BLaER1 treated with 17β-estradiol and CSF1 and Interleukin-3, amounts not matched to agents 10 nM and 100 nM (cell line): Measurements from ENCODE around the gene HES5.

ENCODE experiments used
- H3K27ac ChIP-seq, 11 experiments: shearing (Covaris generic); formaldehyde crosslinking; 2 replicates each; pipeline ENCODE4 v1.8.1; 2022
- H3K27me3 ChIP-seq, 11 experiments: shearing (Covaris generic); formaldehyde crosslinking; 2 replicates each; pipeline ENCODE4 v1.8.1; 2022
- H3K36me3 ChIP-seq, 11 experiments: shearing (Covaris generic); formaldehyde crosslinking; 2 replicates each; pipeline ENCODE4 v1.8.1; 2022
- H3K4me1 ChIP-seq, 10 experiments: shearing (Covaris generic); formaldehyde crosslinking; 2 replicates each; pipeline ENCODE4 v1.8.1; 2022
- H3K4me2 ChIP-seq, 11 experiments: shearing (Covaris generic); formaldehyde crosslinking; 2 replicates each; pipeline ENCODE4 v1.8.1; 2022
- H3K4me3 ChIP-seq, 10 experiments: shearing (Covaris generic); formaldehyde crosslinking; 2 replicates each; pipeline ENCODE4 v1.8.1; 2022
- H3K9ac ChIP-seq, 11 experiments: shearing (Covaris generic); formaldehyde crosslinking; 2 replicates each; pipeline ENCODE4 v1.8.1; 2022
- H3K9me3 ChIP-seq, 11 experiments: shearing (Covaris generic); formaldehyde crosslinking; replicated peaks in 1 of 11; 2 replicates each; pipeline ENCODE4 v1.8.1; 2022
- H4K20me1 ChIP-seq, 11 experiments: shearing (Covaris generic); formaldehyde crosslinking; 2 replicates each; pipeline ENCODE4 v1.8.1; 2022
- Cebpa-rat ChIP-seq, 11 experiments: shearing (Covaris generic); IDR thresholded peaks; 2 replicates each; pipeline ENCODE4 v1.8.1; 2022

HES5 gene

DNA sequence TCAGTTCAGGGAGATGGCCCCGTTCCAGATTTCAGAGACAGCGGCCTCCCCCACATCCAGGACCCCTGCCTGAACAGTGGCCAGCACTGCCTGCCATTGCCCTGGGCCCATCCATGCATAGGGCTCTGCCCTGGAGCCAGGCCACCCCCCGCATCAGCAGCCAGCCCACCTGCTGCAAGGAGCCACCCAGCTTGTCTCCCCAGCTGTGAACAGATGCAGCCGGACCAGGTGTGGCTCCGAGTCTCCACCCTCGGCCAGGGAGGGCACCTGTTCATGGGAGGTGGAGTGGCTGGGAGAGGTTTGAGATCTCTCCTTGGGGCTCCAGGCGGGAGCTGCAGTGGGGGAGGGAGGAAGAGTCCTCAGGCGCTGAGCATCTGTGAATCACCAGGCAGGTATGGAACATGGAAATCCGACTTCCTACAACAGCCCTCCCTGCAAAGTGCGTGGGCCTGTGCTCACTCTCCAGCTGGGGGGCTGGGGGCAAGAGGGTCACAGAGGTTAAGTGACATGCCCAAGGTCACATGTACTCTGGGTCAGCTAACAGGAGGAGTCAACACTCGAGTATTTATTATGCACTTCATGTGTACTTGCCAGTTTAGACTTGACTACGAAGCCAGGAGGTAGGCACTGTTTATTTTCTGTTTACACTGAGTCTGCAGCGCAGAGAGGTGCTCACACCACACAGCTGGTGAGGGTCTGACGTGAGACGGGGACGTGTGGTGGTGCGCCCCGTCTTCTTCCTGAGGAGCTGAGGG is 4.8 kb upstream of the HES5 start:
- peaks cover 49 to 69% (median 55%) of the 10 kb centered on the region in 11 experiments for H3K27me3 ChIP-seq
- no peaks in the 10 kb centered on the region for H3K9me3 ChIP-seq
- H3K4me2 ChIP-seq = peak overlapping the region; percentile 5 to 46 (median 19); a peak in 10 of 22 replicates
- H3K36me3 ChIP-seq = no peaks in the 10 kb centered on the region
- no peak overlapping the region for H3K9ac ChIP-seq
- H3K4me1 ChIP-seq = peaks cover 14 to 30% (median 27%) of the 10 kb centered on the region in 10 experiments; a peak in 19 of 20 replicates
- H3K4me3 ChIP-seq = no peak overlapping the region
- no peak for TF ChIP-seq Cebpa-rat (IDR thresholded peaks at IDR 0.05)
- H4K20me1 ChIP-seq = peaks cover 0 to 80% (median 17%) of the 10 kb centered on the region in 11 experiments; a peak in 17 of 22 replicates
- no peak overlapping the region for H3K27ac ChIP-seq

DNA sequence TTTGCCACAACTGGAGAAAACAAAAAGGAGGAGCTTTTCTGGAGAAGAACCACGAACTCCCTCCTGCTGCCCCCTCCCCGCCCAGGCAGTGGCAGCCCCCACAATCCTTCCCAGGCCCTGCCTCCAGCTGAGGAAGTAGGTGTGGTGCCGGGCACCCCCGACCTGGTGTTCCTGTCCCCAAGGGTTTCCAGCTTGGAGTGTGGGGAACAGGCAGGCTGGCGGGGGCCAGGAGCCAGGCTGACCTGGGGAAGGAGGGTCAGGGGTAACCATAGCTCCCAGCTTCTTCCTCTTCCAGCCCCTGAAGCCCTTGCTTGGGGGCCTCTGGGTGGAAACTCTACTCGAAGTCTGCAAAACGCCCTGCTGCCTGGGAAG is 4.2 kb upstream of the HES5 start:
- no peaks in the 10 kb centered on the region for H3K36me3 ChIP-seq
- peaks cover 55 to 71% (median 60%) of the 10 kb centered on the region in 11 experiments for H3K27me3 ChIP-seq
- peaks cover 16 to 36% (median 31%) of the 10 kb centered on the region in 10 experiments; a peak in 19 of 20 replicates for H3K4me1 ChIP-seq
- peak overlapping the region; percentile 5 to 46 (median 19); a peak in 10 of 22 replicates for H3K4me2 ChIP-seq
- H3K4me3 ChIP-seq = no peak overlapping the region
- peaks cover 0 to 83% (median 23%) of the 10 kb centered on the region in 11 experiments; a peak in 17 of 22 replicates for H4K20me1 ChIP-seq
- H3K9me3 ChIP-seq = no peaks in the 10 kb centered on the region
- no peak overlapping the region for H3K9ac ChIP-seq
- no peak for TF ChIP-seq Cebpa-rat (IDR thresholded peaks at IDR 0.05)
- no peak overlapping the region for H3K27ac ChIP-seq

DNA sequence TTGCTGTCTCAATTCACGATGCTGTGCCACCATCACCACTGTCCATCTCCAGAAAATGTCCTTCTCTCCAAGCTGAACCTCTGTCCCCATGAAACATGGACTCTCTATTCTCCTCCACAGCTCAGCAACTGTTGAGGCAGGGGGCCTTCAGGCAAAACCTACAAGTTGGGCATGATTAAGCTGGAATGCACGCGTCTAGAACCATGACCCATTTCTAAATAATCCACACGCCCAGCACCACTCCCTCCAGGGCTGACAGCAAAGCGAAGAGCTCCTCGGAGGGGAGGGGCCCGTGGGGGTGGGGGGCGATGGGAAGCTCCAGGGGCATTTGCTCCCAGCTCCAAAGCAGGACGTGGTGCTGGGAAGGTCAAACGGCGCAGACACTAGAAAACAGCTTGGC is 3.3 kb upstream of the HES5 start:
- no peak overlapping the region for H3K4me2 ChIP-seq
- peaks cover 64 to 80% (median 70%) of the 10 kb centered on the region in 11 experiments for H3K27me3 ChIP-seq
- H3K36me3 ChIP-seq = no peaks in the 10 kb centered on the region
- H3K9me3 ChIP-seq = no peaks in the 10 kb centered on the region
- H4K20me1 ChIP-seq = peaks cover 0 to 89% (median 31%) of the 10 kb centered on the region in 11 experiments; a peak in 17 of 22 replicates
- H3K27ac ChIP-seq = no peak overlapping the region
- no peak overlapping the region for H3K9ac ChIP-seq
- no peak overlapping the region for H3K4me3 ChIP-seq
- TF ChIP-seq Cebpa-rat (IDR thresholded peaks at IDR 0.05) = no peak
- peaks cover 16 to 42% (median 36%) of the 10 kb centered on the region in 10 experiments; a peak in 19 of 20 replicates for H3K4me1 ChIP-seq

DNA sequence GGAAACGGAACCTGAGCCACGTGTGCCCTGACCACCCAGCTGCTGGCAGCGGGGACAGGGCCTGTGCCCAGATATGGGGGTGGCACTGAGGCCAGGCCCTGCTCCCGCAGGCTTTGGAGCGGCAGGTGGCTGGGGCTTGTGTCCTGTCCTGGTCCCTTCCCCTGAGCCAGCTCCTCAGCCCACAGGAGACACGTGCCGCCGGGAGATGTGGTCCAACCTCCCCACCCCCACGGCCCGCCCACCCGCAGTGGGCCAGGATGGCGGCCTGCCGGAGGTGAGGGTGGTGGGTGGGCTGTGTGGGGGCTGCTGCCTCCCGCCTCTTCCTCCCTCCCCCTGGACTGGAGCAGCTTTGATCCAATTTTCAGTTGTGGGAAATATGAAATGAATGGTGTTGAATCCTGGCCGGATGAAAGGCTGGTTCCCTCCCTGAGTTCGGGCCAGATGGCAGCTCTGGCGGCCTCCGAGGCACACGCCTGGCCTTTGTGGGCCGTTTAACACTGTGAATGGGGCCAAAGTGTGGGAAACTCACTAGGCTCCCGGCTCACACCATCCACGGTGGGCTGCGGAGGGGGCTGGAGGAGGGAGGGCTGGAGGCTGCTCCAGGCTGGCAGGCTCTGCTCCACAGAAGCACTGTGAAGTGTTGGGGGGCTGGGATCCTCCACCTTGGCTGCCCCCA is 2.6 kb upstream of the HES5 start:
- Histone ChIP-seq H3K9me3 (no peaks in the 10 kb centered on the region), H4K20me1 (peaks cover 0 to 89% (median 36%) of the 10 kb centered on the region in 11 experiments; a peak in 18 of 22 replicates), H3K27ac (no peak overlapping the region), H3K4me2 (no peak overlapping the region), H3K4me3 (no peak overlapping the region), H3K27me3 (peaks cover 72 to 88% (median 77%) of the 10 kb centered on the region in 11 experiments), H3K9ac (no peak overlapping the region), H3K36me3 (no peaks in the 10 kb centered on the region), H3K4me1 (peaks cover 16 to 42% (median 36%) of the 10 kb centered on the region in 10 experiments; a peak in 19 of 20 replicates)
- no peak for TF ChIP-seq Cebpa-rat (IDR thresholded peaks at IDR 0.05)

GRCh38 chr1:2530513-2531361 is 674 bp upstream of the HES5 start:
- Histone ChIP-seq H3K4me3 (peak overlapping the region in 2 of 10 experiments; percentile 34 to 52; a peak in 4 of 20 replicates), H3K9ac (peak overlapping the region in 2 of 11 experiments; percentile 5 to 26; a peak in 1 of 22 replicates), H3K9me3 (no peaks in the 10 kb centered on the region), H3K4me2 (peak overlapping the region; percentile 49 to 78 (median 69)), H3K4me1 (peaks cover 24 to 53% (median 45%) of the 10 kb centered on the region in 10 experiments), H4K20me1 (peaks cover 2 to 87% (median 47%) of the 10 kb centered on the region in 11 experiments; a peak in 20 of 22 replicates), H3K27me3 (peaks cover 82 to 92% (median 86%) of the 10 kb centered on the region in 11 experiments), H3K36me3 (no peaks in the 10 kb centered on the region), H3K27ac (no peak overlapping the region)
- TF ChIP-seq Cebpa-rat (IDR thresholded peaks at IDR 0.05) = no peak

- H3K27ac ChIP-seq = no peak overlapping the region
- TF ChIP-seq Cebpa-rat (IDR thresholded peaks at IDR 0.05) = no peak
- H4K20me1 ChIP-seq = peaks cover 18 to 89% (median 62%) of the 10 kb centered on the region in 11 experiments
- H3K27me3 ChIP-seq = peaks cover 73 to 76% (median 75%) of the 10 kb centered on the region in 11 experiments
- no peaks in the 10 kb centered on the region for H3K36me3 ChIP-seq
- H3K9me3 ChIP-seq = no peaks in the 10 kb centered on the region
- peaks cover 37 to 60% (median 53%) of the 10 kb centered on the region in 10 experiments for H3K4me1 ChIP-seq
- peak overlapping the region in 2 of 11 experiments; percentile 14 to 44; a peak in 1 of 22 replicates for H3K9ac ChIP-seq
- H3K4me2 ChIP-seq = peak overlapping the region; percentile 49 to 80 (median 68)
- peak overlapping the region; percentile 25 to 57 (median 38); a peak in 17 of 20 replicates for H3K4me3 ChIP-seq
Observed at GRCh38 chr1:2528966-2529783, 888 bp downstream of the HES5 start.

DNA sequence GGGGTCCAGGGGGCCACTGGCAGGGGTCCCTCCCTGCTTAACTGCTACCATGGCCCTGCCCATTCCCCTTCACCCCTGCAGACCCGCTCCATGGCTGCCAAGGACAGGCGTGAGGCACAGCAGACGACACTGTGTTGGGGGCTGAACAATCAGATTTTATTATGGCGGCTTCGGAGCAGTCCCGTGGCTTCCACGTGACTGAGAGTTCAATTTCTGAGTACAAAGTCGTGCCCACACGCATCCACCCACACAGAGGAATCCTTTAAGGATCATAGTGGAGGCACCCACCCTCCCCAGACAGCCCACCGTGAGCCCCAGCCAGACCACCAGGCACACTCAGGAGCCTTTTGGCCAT is 1.5 kb downstream of the HES5 start:
- peaks cover 67 to 70% (median 69%) of the 10 kb centered on the region in 11 experiments for H3K27me3 ChIP-seq
- H4K20me1 ChIP-seq = peaks cover 24 to 90% (median 68%) of the 10 kb centered on the region in 11 experiments
- peaks cover 0 to 4% (median 0%) of the 10 kb centered on the region in 11 experiments; a peak in 1 of 22 replicates for H3K36me3 ChIP-seq
- no peak overlapping the region for H3K9ac ChIP-seq
- H3K4me1 ChIP-seq = peaks cover 42 to 65% (median 58%) of the 10 kb centered on the region in 10 experiments
- TF ChIP-seq Cebpa-rat (IDR thresholded peaks at IDR 0.05) = no peak
- H3K4me3 ChIP-seq = no peak overlapping the region
- H3K27ac ChIP-seq = no peak overlapping the region
- no peaks in the 10 kb centered on the region for H3K9me3 ChIP-seq
- H3K4me2 ChIP-seq = peak overlapping the region in 7 of 11 experiments; percentile 58 to 80 (median 69); a peak in 8 of 22 replicates

DNA sequence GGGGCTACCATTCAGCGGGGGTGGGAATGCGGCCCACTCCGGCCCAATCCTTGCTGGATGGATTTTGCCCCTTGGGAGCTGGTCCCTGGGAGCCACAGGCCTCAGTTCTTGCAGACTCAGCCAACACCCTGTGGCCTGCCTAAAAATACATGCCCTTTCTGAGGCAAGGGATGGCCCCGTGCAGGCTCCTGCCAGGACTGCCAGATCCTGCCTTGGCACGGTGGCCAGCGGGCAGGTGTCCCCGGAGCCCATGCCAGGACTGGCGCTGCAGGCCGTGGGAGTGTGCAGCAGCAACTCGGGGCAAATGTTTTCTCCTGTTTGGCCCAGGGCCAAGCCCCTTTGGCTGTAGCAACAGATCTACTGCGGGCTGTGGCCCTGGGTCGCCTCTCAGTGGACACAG is 2.0 kb downstream of the HES5 start:
- peaks cover 30 to 90% (median 74%) of the 10 kb centered on the region in 11 experiments for H4K20me1 ChIP-seq
- H3K4me1 ChIP-seq = peaks cover 44 to 71% (median 64%) of the 10 kb centered on the region in 10 experiments
- H3K36me3 ChIP-seq = peaks cover 0 to 9% (median 0%) of the 10 kb centered on the region in 11 experiments; a peak in 2 of 22 replicates
- H3K9ac ChIP-seq = no peak overlapping the region
- TF ChIP-seq Cebpa-rat (IDR thresholded peaks at IDR 0.05) = no peak
- no peak overlapping the region for H3K27ac ChIP-seq
- H3K9me3 ChIP-seq = no peaks in the 10 kb centered on the region
- peaks cover 62 to 64% (median 64%) of the 10 kb centered on the region in 11 experiments for H3K27me3 ChIP-seq
- peak overlapping the region in 1 of 11 experiments; percentile 88; a peak in 1 of 22 replicates for H3K4me2 ChIP-seq
- no peak overlapping the region for H3K4me3 ChIP-seq
